Activated CD4-positive, alpha-beta T cell treated with anti-CD3 and anti-CD28 coated beads, Interleukin-10, Interleukin-2, amounts not matched to agents 100 ng/mL and 50 ng/mL, durations not matched to agents 16 hours and 8 hours (primary cell): ENCODE data around the gene LDLRAD4.
"Not testable (repeated sequence)": the region's sequence is repeated elsewhere in the genome, so short reads cannot be mapped to it uniquely, and the experiment has no call there.

ENCODE experiments used
- DNase-seq: peaks from one replicate; pipeline ENCODE4 v3.0.0-alpha.2; 2020

LDLRAD4 gene

GRCh38 chr18:13313006-13313686 is 94.6 kb downstream of the LDLRAD4 start:
- DNase-seq: peak; percentile 16

GRCh38 chr18:13315000-13315399 is 96.4 kb downstream of the LDLRAD4 start:
- DNase-seq: no peak

GRCh38 chr18:13316063-13316462 is 97.5 kb downstream of the LDLRAD4 start:
- DNase-seq: no peak

GRCh38 chr18:13317801-13318200 is 99.2 kb downstream of the LDLRAD4 start:
- DNase-seq: no peak

- DNase-seq: no peak
Observed at GRCh38 chr18:13318731-13319501, 100.4 kb downstream of the LDLRAD4 start.

GRCh38 chr18:13319629-13320028 is 101.1 kb downstream of the LDLRAD4 start:
- no peak for DNase-seq

- DNase-seq: no peak
Observed at GRCh38 chr18:13320096-13320495, 101.5 kb downstream of the LDLRAD4 start.

GRCh38 chr18:13320891-13321425 is 102.4 kb downstream of the LDLRAD4 start:
- DNase-seq: no peak

GRCh38 chr18:13321923-13322322 is 103.4 kb downstream of the LDLRAD4 start:
- DNase-seq: no peak

GRCh38 chr18:13323186-13323585 is 104.6 kb downstream of the LDLRAD4 start:
- DNase-seq: no peak

GRCh38 chr18:13324880-13325279 is 106.3 kb downstream of the LDLRAD4 start:
- DNase-seq: no peak

- no peak for DNase-seq
Observed at GRCh38 chr18:13328213-13328612, 109.7 kb downstream of the LDLRAD4 start.

- no peak for DNase-seq
Observed at GRCh38 chr18:13330996-13331395, 112.4 kb downstream of the LDLRAD4 start.

- no peak for DNase-seq
Observed at GRCh38 chr18:13331846-13332245, 113.3 kb downstream of the LDLRAD4 start.

- DNase-seq: no peak
Observed at GRCh38 chr18:13332874-13333273, 114.3 kb downstream of the LDLRAD4 start.

GRCh38 chr18:13335903-13336302 is 117.3 kb downstream of the LDLRAD4 start:
- DNase-seq: no peak

- DNase-seq: no peak
Observed at GRCh38 chr18:13336841-13337240, 118.3 kb downstream of the LDLRAD4 start.

- DNase-seq: no peak
Observed at GRCh38 chr18:13337369-13337768, 118.8 kb downstream of the LDLRAD4 start.

GRCh38 chr18:13338318-13338717 is 119.8 kb downstream of the LDLRAD4 start:
- DNase-seq: no peak

GRCh38 chr18:13339653-13340052 is 121.1 kb downstream of the LDLRAD4 start:
- no peak for DNase-seq

GRCh38 chr18:13346449-13346848 is 127.9 kb downstream of the LDLRAD4 start:
- DNase-seq: not testable (repeated sequence)

GRCh38 chr18:13353084-13353823 is 134.7 kb downstream of the LDLRAD4 start:
- DNase-seq: no peak

GRCh38 chr18:13354402-13354801 is 135.8 kb downstream of the LDLRAD4 start:
- no peak for DNase-seq
